Stimulated activated CD4-positive, alpha-beta T cell treated with anti-CD3 and anti-CD28 coated beads, Interleukin-4, amount 100 ng/mL, for 1 hour (primary cell): Measurements from ENCODE around the gene ARHGDIB.

Experiments used
- DNase-seq: peaks from one replicate; pipeline ENCODE4 v3.0.0-alpha.2; 2020

ARHGDIB gene

GRCh38 chr12:14982562-14982961, 21.2 kb upstream of the ARHGDIB start:
- DNase-seq = no peak

- DNase-seq = no peak
Observed at GRCh38 chr12:14981049-14981448, 19.6 kb upstream of the ARHGDIB start.

GRCh38 chr12:14979468-14979867, 18.1 kb upstream of the ARHGDIB start:
- no peak for DNase-seq

- DNase-seq = no peak
Observed at GRCh38 chr12:14976658-14977057, 15.3 kb upstream of the ARHGDIB start.

GRCh38 chr12:14975457-14975856, 14.1 kb upstream of the ARHGDIB start:
- DNase-seq = no peak

- no peak for DNase-seq
Observed at GRCh38 chr12:14974633-14975032, 13.2 kb upstream of the ARHGDIB start.

GRCh38 chr12:14972816-14973215, 11.4 kb upstream of the ARHGDIB start, which contains the start of gene PDE6H:
Gene PDE6H (plus strand): TSS chr12:14973042. CDS start chr12:14978013, 4,971 bp downstream.
- DNase-seq = no peak

- no peak for DNase-seq
Observed at GRCh38 chr12:14970473-14970872, 9.1 kb upstream of the ARHGDIB start.

- DNase-seq = no peak
Observed at GRCh38 chr12:14968478-14968877, 7.1 kb upstream of the ARHGDIB start.

GRCh38 chr12:14965221-14965620, 3.8 kb upstream of the ARHGDIB start:
- no peak for DNase-seq

- DNase-seq = no peak
Observed at GRCh38 chr12:14964406-14964805, 3.0 kb upstream of the ARHGDIB start.

GRCh38 chr12:14963520-14963919, 2.1 kb upstream of the ARHGDIB start:
- DNase-seq = no peak

GRCh38 chr12:14962797-14963196, 1.4 kb upstream of the ARHGDIB start:
- no peak for DNase-seq

- no peak for DNase-seq
Observed at GRCh38 chr12:14962153-14962539, 745 bp upstream of the ARHGDIB start.

GRCh38 chr12:14960548-14961465, 594 bp downstream of the ARHGDIB start:
- no peak for DNase-seq

GRCh38 chr12:14959916-14960496, 1.4 kb downstream of the ARHGDIB start:
- DNase-seq = no peak

GRCh38 chr12:14959463-14959862, 1.9 kb downstream of the ARHGDIB start:
- DNase-seq = no peak

- DNase-seq = no peak
Observed at GRCh38 chr12:14959126-14959440, 2.3 kb downstream of the ARHGDIB start.

GRCh38 chr12:14958361-14959125, 2.9 kb downstream of the ARHGDIB start:
- no peak for DNase-seq

GRCh38 chr12:14957551-14958168, 3.7 kb downstream of the ARHGDIB start:
- DNase-seq = no peak

GRCh38 chr12:14956905-14957304, 4.5 kb downstream of the ARHGDIB start:
- no peak for DNase-seq

GRCh38 chr12:14956024-14956891, 5.1 kb downstream of the ARHGDIB start:
- DNase-seq = peak; percentile 44
